ENCODE results near the gene PPP2R2D.

Gene PPP2R2D

GRCh38 chr10:131874991-131875451, 25.8 kb upstream of the PPP2R2D start:
- Histone ChIP-seq H3K9ac (ENCODE audit: low read depth, low read length, poor library complexity, severe bottlenecking) (no peak overlapping the region), H3K9me3 (ENCODE audit: insufficient read depth, low read depth, low read length) (no peaks in the 10 kb centered on the region), H4K20me1 (ENCODE audit: insufficient read depth, low read length, poor library complexity, severe bottlenecking) (no peaks in the 10 kb centered on the region), H3K4me2 (ENCODE audit: low read depth, low read length, poor library complexity, severe bottlenecking) (peak overlapping the region; percentile 50), H3K79me2 (ENCODE audit: insufficient read depth, low read length) (no peaks in the 10 kb centered on the region), H2AFZ (ENCODE audit: low read length) (no peak overlapping the region; the same call in 1 of the 2 replicates), H3K27me3 (ENCODE audit: insufficient read depth, low read length, poor library complexity, severe bottlenecking) (no peaks in the 10 kb centered on the region), H3K9me2 (replicated peaks; ENCODE audit: low read depth, low read length) (no peaks in the 10 kb centered on the region), H3K4me3 (ENCODE audit: low read length, poor library complexity, severe bottlenecking) (peak overlapping the region; percentile 26), H3K4me1 (ENCODE audit: insufficient read depth, low read length, poor library complexity, severe bottlenecking) (no peaks in the 10 kb centered on the region), H3F3A (ENCODE audit: low read depth) (no peaks in the 10 kb centered on the region), H3K36me3 (ENCODE audit: insufficient read depth, low read length) (no peaks in the 10 kb centered on the region)
- TF ChIP-seq CTCF (conservative IDR thresholded peaks at IDR 0.05; ENCODE audit: low read length) = peak; percentile 80
- TF ChIP-seq EZH2phosphoT487 (IDR thresholded peaks at IDR 0.05; ENCODE audit: borderline replicate concordance) = no peak

GRCh38 chr10:131875501-131875900, 25.3 kb upstream of the PPP2R2D start:
- Histone ChIP-seq H3K27me3 (ENCODE audit: insufficient read depth, low read length, poor library complexity, severe bottlenecking) (no peaks in the 10 kb centered on the region), H3K4me3 (ENCODE audit: low read length, poor library complexity, severe bottlenecking) (no peak overlapping the region), H3K4me2 (ENCODE audit: low read depth, low read length, poor library complexity, severe bottlenecking) (peak overlapping the region; percentile 50), H3K36me3 (ENCODE audit: insufficient read depth, low read length) (no peaks in the 10 kb centered on the region), H3K9me3 (ENCODE audit: insufficient read depth, low read depth, low read length) (no peaks in the 10 kb centered on the region), H3K9ac (ENCODE audit: low read depth, low read length, poor library complexity, severe bottlenecking) (no peak overlapping the region), H3F3A (ENCODE audit: low read depth) (no peaks in the 10 kb centered on the region), H3K9me2 (replicated peaks; ENCODE audit: low read depth, low read length) (no peaks in the 10 kb centered on the region), H3K4me1 (ENCODE audit: insufficient read depth, low read length, poor library complexity, severe bottlenecking) (no peaks in the 10 kb centered on the region), H3K79me2 (ENCODE audit: insufficient read depth, low read length) (no peaks in the 10 kb centered on the region), H2AFZ (ENCODE audit: low read length) (no peak overlapping the region; the same call in 1 of the 2 replicates), H4K20me1 (ENCODE audit: insufficient read depth, low read length, poor library complexity, severe bottlenecking) (no peaks in the 10 kb centered on the region)
- no peak for TF ChIP-seq CTCF (conservative IDR thresholded peaks at IDR 0.05; ENCODE audit: low read length)
- TF ChIP-seq EZH2phosphoT487 (IDR thresholded peaks at IDR 0.05; ENCODE audit: borderline replicate concordance) = no peak

DNA sequence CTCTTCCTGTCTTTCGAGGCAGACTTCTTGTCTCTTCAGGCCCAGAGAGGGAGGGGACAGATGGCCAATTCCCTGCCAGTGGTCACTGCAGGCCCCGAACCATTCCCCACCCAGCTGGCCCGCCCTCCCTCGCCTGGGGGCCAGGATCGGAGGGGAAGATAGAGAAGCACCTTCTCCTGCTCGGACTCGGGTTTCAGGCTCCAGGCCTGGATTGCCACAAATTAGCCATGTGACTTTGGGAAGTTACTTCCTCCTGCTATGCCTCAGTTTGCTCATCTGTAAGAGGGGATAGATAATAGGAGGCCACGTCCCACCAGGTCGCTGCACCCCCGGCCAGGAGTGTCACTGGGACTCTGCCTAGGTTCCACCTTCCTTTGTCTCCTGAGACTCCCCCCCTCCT, 24.8 kb upstream of the PPP2R2D start:
- Histone ChIP-seq H3K4me1 (ENCODE audit: insufficient read depth, low read length, poor library complexity, severe bottlenecking) (no peaks in the 10 kb centered on the region), H3K9me3 (ENCODE audit: insufficient read depth, low read depth, low read length) (no peaks in the 10 kb centered on the region), H3K79me2 (ENCODE audit: insufficient read depth, low read length) (no peaks in the 10 kb centered on the region), H3K4me3 (ENCODE audit: low read length, poor library complexity, severe bottlenecking) (no peak overlapping the region), H3K9me2 (replicated peaks; ENCODE audit: low read depth, low read length) (no peaks in the 10 kb centered on the region), H2AFZ (ENCODE audit: low read length) (no peak overlapping the region), H3F3A (ENCODE audit: low read depth) (no peaks in the 10 kb centered on the region), H3K27me3 (ENCODE audit: insufficient read depth, low read length, poor library complexity, severe bottlenecking) (no peaks in the 10 kb centered on the region), H4K20me1 (ENCODE audit: insufficient read depth, low read length, poor library complexity, severe bottlenecking) (no peaks in the 10 kb centered on the region), H3K4me2 (ENCODE audit: low read depth, low read length, poor library complexity, severe bottlenecking) (no peak overlapping the region), H3K9ac (ENCODE audit: low read depth, low read length, poor library complexity, severe bottlenecking) (no peak overlapping the region), H3K36me3 (ENCODE audit: insufficient read depth, low read length) (no peaks in the 10 kb centered on the region)
- TF ChIP-seq CTCF (conservative IDR thresholded peaks at IDR 0.05; ENCODE audit: low read length) (no peak), EZH2phosphoT487 (IDR thresholded peaks at IDR 0.05; ENCODE audit: borderline replicate concordance) (no peak)
